GM18511 (cell line): Measurements from ENCODE around the gene MMP20.

Source experiments
- ATAC-seq: cut with Tn5 transposase; IDR thresholded peaks from one replicate; pipeline ENCODE4 v1.9.1; 2021; ENCODE audit warnings: mild to moderate bottlenecking, moderate library complexity; ENCODE audit not compliant: unreplicated experiment

The MMP20 gene

GRCh38 chr11:102623998-102624397 is 1.1 kb downstream of the MMP20 start:
- no peak for ATAC-seq

GRCh38 chr11:102623128-102623527 is 2.0 kb downstream of the MMP20 start:
- no peak for ATAC-seq

GRCh38 chr11:102622258-102622657 is 2.9 kb downstream of the MMP20 start:
- no peak for ATAC-seq

GRCh38 chr11:102620818-102621561 is 4.1 kb downstream of the MMP20 start:
- peak; percentile 90 for ATAC-seq

- no peak for ATAC-seq
Measured at GRCh38 chr11:102620179-102620578, 5.0 kb downstream of the MMP20 start.

- no peak for ATAC-seq
Measured at GRCh38 chr11:102617466-102618008, 7.6 kb downstream of the MMP20 start.

- no peak for ATAC-seq
Measured at GRCh38 chr11:102615894-102616432, 9.2 kb downstream of the MMP20 start.

- no peak for ATAC-seq
Measured at GRCh38 chr11:102615077-102615893, 9.8 kb downstream of the MMP20 start.

- no peak for ATAC-seq
Measured at GRCh38 chr11:102614485-102614884, 10.6 kb downstream of the MMP20 start.

GRCh38 chr11:102614031-102614430 is 11.1 kb downstream of the MMP20 start:
- ATAC-seq = no peak

- no peak for ATAC-seq
Measured at GRCh38 chr11:102613450-102613849, 11.7 kb downstream of the MMP20 start.

- peak; percentile 46 for ATAC-seq
Measured at GRCh38 chr11:102611291-102611690, 13.8 kb downstream of the MMP20 start.

GRCh38 chr11:102610200-102610599 is 14.9 kb downstream of the MMP20 start:
- ATAC-seq = peak; percentile 47

GRCh38 chr11:102608699-102609098 is 16.4 kb downstream of the MMP20 start:
- ATAC-seq = no peak

- no peak for ATAC-seq
Measured at GRCh38 chr11:102604875-102605274, 20.3 kb downstream of the MMP20 start.

GRCh38 chr11:102604011-102604410 is 21.1 kb downstream of the MMP20 start:
- no peak for ATAC-seq

GRCh38 chr11:102603576-102603975 is 21.6 kb downstream of the MMP20 start:
- ATAC-seq = no peak

GRCh38 chr11:102603091-102603490 is 22.0 kb downstream of the MMP20 start:
- no peak for ATAC-seq

GRCh38 chr11:102600666-102601065 is 24.5 kb downstream of the MMP20 start:
- no peak for ATAC-seq

- peak; percentile 95 for ATAC-seq
Measured at GRCh38 chr11:102599642-102600261, 25.4 kb downstream of the MMP20 start.

- no peak for ATAC-seq
Measured at GRCh38 chr11:102598272-102598671, 26.9 kb downstream of the MMP20 start.
